ENCODE results near the gene LNX2.
"Not testable (repeated sequence)": the region's sequence is repeated elsewhere in the genome, so short reads cannot be mapped to it uniquely, and the experiment has no call there.

DNA sequence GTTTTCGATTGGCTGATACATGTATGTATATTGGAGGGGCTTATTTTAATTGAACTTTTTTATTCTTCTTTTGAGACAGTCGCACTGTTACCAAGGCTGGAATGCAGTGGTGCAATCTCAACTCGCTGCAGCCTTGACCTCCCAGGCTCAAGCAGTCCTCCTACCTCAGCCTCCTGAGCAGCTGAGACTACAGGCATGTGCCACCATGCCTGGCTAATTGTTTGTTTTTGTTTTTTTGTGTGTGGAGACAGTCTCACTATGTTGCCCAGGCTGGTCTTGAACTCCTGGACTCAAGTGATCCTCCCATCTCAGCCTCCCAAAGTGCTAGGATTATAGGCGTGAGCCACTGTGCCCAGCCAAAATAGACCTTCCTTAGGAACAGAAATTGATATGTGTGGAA, 8.4 kb upstream of the LNX2 start:
- not testable (repeated sequence) for TF ChIP-seq ZNF214 (tag by site-specific recombination; IDR thresholded peaks at IDR 0.05; ENCODE audit: borderline replicate concordance); BCL11A (tag by site-specific recombination; IDR thresholded peaks at IDR 0.05; ENCODE audit: low read depth); KLF9 (tag by site-specific recombination; IDR thresholded peaks at IDR 0.05; ENCODE audit: low read depth); ZFP3 (tag by site-specific recombination; IDR thresholded peaks at IDR 0.05; ENCODE audit: low read depth); ZNF19 (tag by site-specific recombination; IDR thresholded peaks at IDR 0.05; ENCODE audit: low read depth); ZNF501 (tag by site-specific recombination; IDR thresholded peaks at IDR 0.05); ZNF10 (tag by site-specific recombination; IDR thresholded peaks at IDR 0.05); ZNF768 (tag by site-specific recombination; IDR thresholded peaks at IDR 0.05); ZSCAN23 (tag by site-specific recombination; IDR thresholded peaks at IDR 0.05)
- TF ChIP-seq, protein P1, sequence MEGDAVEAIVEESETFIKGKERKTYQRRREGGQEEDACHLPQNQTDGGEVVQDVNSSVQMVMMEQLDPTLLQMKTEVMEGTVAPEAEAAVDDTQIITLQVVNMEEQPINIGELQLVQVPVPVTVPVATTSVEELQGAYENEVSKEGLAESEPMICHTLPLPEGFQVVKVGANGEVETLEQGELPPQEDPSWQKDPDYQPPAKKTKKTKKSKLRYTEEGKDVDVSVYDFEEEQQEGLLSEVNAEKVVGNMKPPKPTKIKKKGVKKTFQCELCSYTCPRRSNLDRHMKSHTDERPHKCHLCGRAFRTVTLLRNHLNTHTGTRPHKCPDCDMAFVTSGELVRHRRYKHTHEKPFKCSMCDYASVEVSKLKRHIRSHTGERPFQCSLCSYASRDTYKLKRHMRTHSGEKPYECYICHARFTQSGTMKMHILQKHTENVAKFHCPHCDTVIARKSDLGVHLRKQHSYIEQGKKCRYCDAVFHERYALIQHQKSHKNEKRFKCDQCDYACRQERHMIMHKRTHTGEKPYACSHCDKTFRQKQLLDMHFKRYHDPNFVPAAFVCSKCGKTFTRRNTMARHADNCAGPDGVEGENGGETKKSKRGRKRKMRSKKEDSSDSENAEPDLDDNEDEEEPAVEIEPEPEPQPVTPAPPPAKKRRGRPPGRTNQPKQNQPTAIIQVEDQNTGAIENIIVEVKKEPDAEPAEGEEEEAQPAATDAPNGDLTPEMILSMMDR (tag by site-specific recombination; IDR thresholded peaks at IDR 0.05) = not testable (repeated sequence)
- TF ChIP-seq, protein P2, sequence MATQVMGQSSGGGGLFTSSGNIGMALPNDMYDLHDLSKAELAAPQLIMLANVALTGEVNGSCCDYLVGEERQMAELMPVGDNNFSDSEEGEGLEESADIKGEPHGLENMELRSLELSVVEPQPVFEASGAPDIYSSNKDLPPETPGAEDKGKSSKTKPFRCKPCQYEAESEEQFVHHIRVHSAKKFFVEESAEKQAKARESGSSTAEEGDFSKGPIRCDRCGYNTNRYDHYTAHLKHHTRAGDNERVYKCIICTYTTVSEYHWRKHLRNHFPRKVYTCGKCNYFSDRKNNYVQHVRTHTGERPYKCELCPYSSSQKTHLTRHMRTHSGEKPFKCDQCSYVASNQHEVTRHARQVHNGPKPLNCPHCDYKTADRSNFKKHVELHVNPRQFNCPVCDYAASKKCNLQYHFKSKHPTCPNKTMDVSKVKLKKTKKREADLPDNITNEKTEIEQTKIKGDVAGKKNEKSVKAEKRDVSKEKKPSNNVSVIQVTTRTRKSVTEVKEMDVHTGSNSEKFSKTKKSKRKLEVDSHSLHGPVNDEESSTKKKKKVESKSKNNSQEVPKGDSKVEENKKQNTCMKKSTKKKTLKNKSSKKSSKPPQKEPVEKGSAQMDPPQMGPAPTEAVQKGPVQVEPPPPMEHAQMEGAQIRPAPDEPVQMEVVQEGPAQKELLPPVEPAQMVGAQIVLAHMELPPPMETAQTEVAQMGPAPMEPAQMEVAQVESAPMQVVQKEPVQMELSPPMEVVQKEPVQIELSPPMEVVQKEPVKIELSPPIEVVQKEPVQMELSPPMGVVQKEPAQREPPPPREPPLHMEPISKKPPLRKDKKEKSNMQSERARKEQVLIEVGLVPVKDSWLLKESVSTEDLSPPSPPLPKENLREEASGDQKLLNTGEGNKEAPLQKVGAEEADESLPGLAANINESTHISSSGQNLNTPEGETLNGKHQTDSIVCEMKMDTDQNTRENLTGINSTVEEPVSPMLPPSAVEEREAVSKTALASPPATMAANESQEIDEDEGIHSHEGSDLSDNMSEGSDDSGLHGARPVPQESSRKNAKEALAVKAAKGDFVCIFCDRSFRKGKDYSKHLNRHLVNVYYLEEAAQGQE (tag by site-specific recombination; IDR thresholded peaks at IDR 0.05) = not testable (repeated sequence)

Measured in HEK293 (cell line).